CD14-positive monocyte (primary cell): ENCODE data around the gene LILRB3. TPM values are rescaled to one million over a fixed set of nuclear protein-coding genes. Genes with fewer than 3 reads are reported as not detected.
"Not testable (repeated sequence)": the region's sequence is repeated elsewhere in the genome, so short reads cannot be mapped to it uniquely, and the experiment has no call there.

Experiments used
- DNase-seq, 3 donors: peaks; one replicate each; pipeline ENCODE4 v3.0.0-alpha.2; 2011 to 2022
- H2AFZ ChIP-seq: 2 replicates; pipeline ENCODE4 v1.6.0; 2012; ENCODE audit warnings: mild to moderate bottlenecking, low read depth, low read length, inconsistent platforms; ENCODE audit not compliant: insufficient read depth, poor library complexity, severe bottlenecking
- H3K27ac ChIP-seq, 2 donors: 1 replicate in 1 of 2; 2 replicates in 1 of 2; pipeline ENCODE4 v1.5.1; 2012 to 2013; ENCODE audit warnings: low read length in 2 of 2, control low read depth in 1 of 2, inconsistent platforms in 1 of 2, low read depth in 1 of 2, mild to moderate bottlenecking in 1 of 2
- H3K27me3 ChIP-seq, 2 donors: one replicate each; pipeline versions ENCODE4 v1.6.0 to v1.6.1; 2011 to 2013; ENCODE audit warnings: low read length in 2 of 2; ENCODE audit not compliant: control insufficient read depth in 2 of 2, insufficient read depth in 2 of 2
- H3K36me3 ChIP-seq, 2 donors: replicated peaks in 1 of 2; 1 replicate in 1 of 2; 2 replicates in 1 of 2; pipeline versions ENCODE4 v1.5.1 to v1.6.1; 2012 to 2013; ENCODE audit warnings: low read length in 2 of 2, control low read depth in 1 of 2, inconsistent platforms in 1 of 2, mild to moderate bottlenecking in 1 of 2; ENCODE audit not compliant: insufficient read depth in 2 of 2, control insufficient read depth in 1 of 2
- H3K4me1 ChIP-seq, 2 donors: 1 replicate in 1 of 2; 2 replicates in 1 of 2; pipeline versions ENCODE4 v1.5.1 to v1.6.1; 2012 to 2013; ENCODE audit warnings: low read length in 2 of 2, control low read depth in 1 of 2, inconsistent platforms in 1 of 2, mild to moderate bottlenecking in 1 of 2, moderate library complexity in 1 of 2; ENCODE audit not compliant: insufficient read depth in 2 of 2, control insufficient read depth in 1 of 2
- H3K4me2 ChIP-seq: replicated peaks from 2 replicates; pipeline ENCODE3; 2012; ENCODE audit warnings: low read length, moderate library complexity, mild to moderate bottlenecking; ENCODE audit not compliant: poor library complexity, severe bottlenecking; ENCODE audit errors: extremely low read depth
- H3K4me3 ChIP-seq, 3 experiments: fragments of 200-600 bp in 1 of 3; sonication (generic) in 1 of 3; replicated peaks in 1 of 3; 1 replicate in 2 of 3; 2 replicates in 1 of 3; pipeline ENCODE4 v1.5.1; 2011 to 2013; ENCODE audit warnings: low read length in 3 of 3, mild to moderate bottlenecking in 3 of 3, control low read depth in 2 of 3, low read depth in 2 of 3, inconsistent platforms in 1 of 3, moderate library complexity in 1 of 3
- H3K79me2 ChIP-seq: 2 replicates; pipeline ENCODE4 v1.6.0; 2012; ENCODE audit warnings: mild to moderate bottlenecking, control low read depth, inconsistent platforms, low read length, moderate library complexity; ENCODE audit not compliant: insufficient read depth
- H3K9ac ChIP-seq: 2 replicates; pipeline ENCODE4 v1.6.0; 2017; ENCODE audit warnings: low read length, mild to moderate bottlenecking; ENCODE audit not compliant: insufficient read depth, poor library complexity, severe bottlenecking
- H3K9me3 ChIP-seq, 2 donors: replicated peaks in 1 of 2; 1 replicate in 1 of 2; 2 replicates in 1 of 2; pipeline versions ENCODE4 v1.5.1 to v1.6.1; 2012 to 2013; ENCODE audit warnings: low read length in 2 of 2, control low read depth in 1 of 2; ENCODE audit not compliant: control insufficient read depth in 1 of 2, insufficient read depth in 1 of 2
- H4K20me1 ChIP-seq: 2 replicates; pipeline ENCODE4 v1.6.0; 2012; ENCODE audit warnings: mild to moderate bottlenecking, low read length, control low read depth, moderate library complexity; ENCODE audit not compliant: insufficient read depth
- H3K27ac Mint-ChIP-seq, 7 donors: one replicate each; pipeline ENCODE4 v1.8.0; 2020; ENCODE audit warnings: mild to moderate bottlenecking in 7 of 7, mixed read lengths in 7 of 7, moderate library complexity in 6 of 7, inconsistent platforms in 2 of 7
- H3K27me3 Mint-ChIP-seq, 3 donors: one replicate each; pipeline ENCODE4 v1.8.0; 2021 to 2022; ENCODE audit warnings: low read depth in 3 of 3, mild to moderate bottlenecking in 3 of 3, mixed read lengths in 3 of 3, moderate library complexity in 3 of 3, inconsistent platforms in 1 of 3
- H3K36me3 Mint-ChIP-seq, 2 donors: one replicate each; pipeline ENCODE4 v1.8.0; 2020; ENCODE audit warnings: mixed read lengths in 2 of 2, inconsistent platforms in 1 of 2, mild to moderate bottlenecking in 1 of 2
- H3K4me1 Mint-ChIP-seq: one replicate; pipeline ENCODE4 v1.8.0; 2020; ENCODE audit warnings: mild to moderate bottlenecking, mixed read lengths
- H3K4me3 Mint-ChIP-seq, 2 donors: one replicate each; pipeline ENCODE4 v1.8.0; 2020; ENCODE audit warnings: mild to moderate bottlenecking in 2 of 2, mixed read lengths in 2 of 2, moderate library complexity in 1 of 2
- H3K9me3 Mint-ChIP-seq, 7 donors: one replicate each; pipeline ENCODE4 v1.8.0; 2020 to 2022; ENCODE audit warnings: mixed read lengths in 7 of 7, mild to moderate bottlenecking in 6 of 7, moderate library complexity in 6 of 7, inconsistent platforms in 2 of 7
- WGBS: methylation state at CpG from one replicate; pipeline ENCODE4 v1.1.5; 2013; ENCODE audit warnings: missing lambda C conversion rate; ENCODE audit not compliant: insufficient coverage; 5-methylcytosine and 5-hydroxymethylcytosine counted together
- intact Hi-C, 2 donors: fragments of 100-400 bp; cut with micrococcal nuclease; formaldehyde crosslinking; loops; one replicate each; pipeline versions ENCODE4 v1.15.0 to v1.15.1; 2023
- polyA minus RNA-seq: library from RNA; depleted of rRNA, polyadenylated mRNA; stranded (reverse); fragments of >200 nt; gene quantifications from 2 replicates; pipeline ENCODE4 v1.2.3, GENCODE V29; 2012
- polyA plus RNA-seq, 3 donors: library from polyadenylated mRNA; depleted of rRNA in 1 of 3; unstranded in 2 of 3; stranded (reverse) in 1 of 3; fragments of 300-500 nt in 2 of 3; fragments of >200 nt in 1 of 3; fragmentation: Illumina TruSeq in 2 of 3; gene quantifications; 1 replicate in 2 of 3; 2 replicates in 1 of 3; pipeline ENCODE4 v1.2.3, GENCODE V29; 2012 to 2021
- total RNA-seq, 12 experiments: library from RNA in 1 of 12; stranded (reverse) in 1 of 12; fragments of 120-200 nt in 1 of 12; gene quantifications; one replicate each; pipeline ENCODE4 v1.2.4 and lab custom pipeline; 2013 to 2026; ENCODE audit warnings: mixed read lengths in 6 of 12, inconsistent platforms in 1 of 12

Gene LILRB3
- 125 TPM for total RNA-seq (2013)
- polyA plus RNA-seq (100 to 1,000 TPM in 2 of 3 donors, 10 to 100 TPM in 1; 62.9 to 455 (median 104) TPM), polyA minus RNA-seq (186 and 279 TPM in 2 replicates), total RNA-seq (lab: John Stamatoyannopoulos, UW) (16.8 to 143 (median 59.9) reads per million in 11 experiments)

DNA sequence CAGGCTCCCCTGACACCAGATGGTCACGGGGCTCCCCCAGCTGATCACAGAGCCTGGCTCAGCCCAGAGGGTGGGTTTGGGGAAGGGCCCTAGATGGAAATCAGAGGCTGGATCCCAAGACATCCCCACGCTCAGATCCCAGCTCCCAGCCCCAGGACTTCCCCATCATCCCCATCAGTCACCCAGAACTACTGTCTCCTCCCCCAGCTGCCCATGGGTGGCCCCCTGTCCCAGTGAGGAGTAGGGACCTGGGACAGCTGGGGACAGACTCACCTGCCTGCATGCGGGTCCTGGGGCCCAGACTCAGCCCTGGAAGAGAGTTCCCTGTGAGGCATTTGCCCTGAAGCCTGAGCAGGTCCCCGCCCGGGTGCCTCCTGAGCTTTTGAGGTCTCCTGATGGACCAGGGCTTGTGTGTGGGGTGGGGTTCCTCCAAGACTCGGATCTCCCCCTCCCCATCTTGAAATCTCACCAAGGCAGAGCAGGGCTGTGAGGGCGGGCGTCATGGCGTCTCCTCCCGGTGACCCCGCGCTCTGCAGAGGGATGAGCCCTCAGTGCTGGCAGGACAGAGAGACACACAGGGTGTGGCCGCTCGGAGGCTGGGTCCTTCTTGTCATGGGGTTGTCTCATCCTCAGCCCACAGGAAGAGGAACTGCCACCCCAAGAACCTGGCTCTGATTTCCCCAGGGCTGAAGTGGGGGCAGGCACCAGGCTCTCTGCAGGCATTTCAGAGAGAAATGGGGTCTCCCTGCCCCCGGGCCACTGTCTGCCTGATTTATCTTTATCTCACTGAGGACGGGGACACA is at the start of gene LILRB3:
LILRB3 (minus strand) TSS at position 534 of the 803 bp plus-strand sequence; CDS start at position 503, 31 bp downstream.
- H3K9me3 Mint-ChIP-seq, H3K9me3 ChIP-seq, H3K27me3 ChIP-seq, intact Hi-C loops, H3K27me3 Mint-ChIP-seq: not testable (repeated sequence)
- H3K4me3 ChIP-seq = peak within 1 kb of the TSS; percentile 60 to 88 (median 71)
- H3K36me3 Mint-ChIP-seq = peaks cover 30 to 33% of the 10 kb centered on the region in 2 donors
- 13% methylated on average over 8 of the region's 16 CpGs for WGBS
- peaks cover 49% of the 10 kb centered on the region for H3K4me1 Mint-ChIP-seq
- H2AFZ ChIP-seq = peak within 1 kb of the TSS; percentile 29
- H3K4me1 ChIP-seq = peaks cover 53 to 60% of the 10 kb centered on the region in 2 donors
- H3K36me3 ChIP-seq = peaks cover 22% of the 10 kb centered on the region in 2 donors
- H4K20me1 ChIP-seq = peaks cover 15% of the 10 kb centered on the region
- H3K4me2 ChIP-seq = peak within 1 kb of the TSS; percentile 78
- DNase-seq = peak in 2 of 3 donors; percentile 65 to 73
- peak within 1 kb of the TSS; percentile 90 to 97 for H3K27ac ChIP-seq
- peak within 1 kb of the TSS; percentile 86 for H3K9ac ChIP-seq
- H3K79me2 ChIP-seq = peaks cover 33% of the 10 kb centered on the region
- H3K27ac Mint-ChIP-seq = peak within 1 kb of the TSS; percentile 95 to 100 (median 98)
- peak within 1 kb of the TSS; percentile 84 to 97 for H3K4me3 Mint-ChIP-seq

- H3K27ac ChIP-seq = peak overlapping the region; percentile 88 to 94
- peak overlapping the region; percentile 56 for H3K4me2 ChIP-seq
These were observed 49.4 kb upstream of the LILRB3 start for GRCh38 chr19:54272181-54272580.

DNA sequence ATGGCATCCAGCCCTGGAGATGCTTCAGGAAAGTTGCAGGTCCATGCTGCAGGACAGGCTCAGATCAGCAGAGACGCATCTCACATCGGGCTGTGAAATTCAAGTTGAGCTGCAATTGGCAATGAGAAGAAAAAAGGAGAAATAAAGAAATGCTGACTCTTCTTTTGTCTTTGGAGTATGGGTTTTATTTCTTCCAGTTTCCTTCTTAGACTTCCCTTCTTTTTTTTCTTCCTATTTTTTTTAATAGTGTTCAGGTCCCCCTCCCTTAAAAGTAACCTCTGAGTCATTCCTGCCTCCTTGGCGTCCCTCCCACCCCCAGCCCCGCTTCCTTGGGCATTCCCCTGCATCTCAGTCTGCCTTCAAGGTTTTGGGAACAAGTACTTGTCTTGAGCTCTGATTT is 48.8 kb upstream of the LILRB3 start:
- Histone ChIP-seq H3K4me1 (peaks cover 72 to 96% of the 10 kb centered on the region in 2 donors), H4K20me1 (peaks cover 21% of the 10 kb centered on the region), H3K9ac (peak overlapping the region; percentile 65), H3K27ac (peak overlapping the region; percentile 88 to 94), H3K4me2 (peak overlapping the region; percentile 56), H3K4me3 (peak overlapping the region in 2 of 3 experiments; percentile 32 to 63), H3K36me3 (peaks cover 29 to 31% of the 10 kb centered on the region in 2 donors)
- H3K4me1 Mint-ChIP-seq = peaks cover 84% of the 10 kb centered on the region
- H3K27me3 Mint-ChIP-seq, H3K9me3 Mint-ChIP-seq, H3K9me3 ChIP-seq, intact Hi-C loops, H3K27me3 ChIP-seq, H2AFZ ChIP-seq, H3K79me2 ChIP-seq: not testable (repeated sequence)
- peak overlapping the region; percentile 67 to 89 for H3K4me3 Mint-ChIP-seq
- peak; percentile 73 to 93 (median 84) for DNase-seq
- H3K27ac Mint-ChIP-seq = peak overlapping the region; percentile 98 to 100 (median 99)
- peaks cover 29 to 33% of the 10 kb centered on the region in 2 donors for H3K36me3 Mint-ChIP-seq
- no CpG with 5 or more reads among the region's 4 CpGs for WGBS

More at GRCh38 chr19:54272181-54272580, 49.4 kb upstream of the LILRB3 start:
- Mint-ChIP-seq H3K4me3 (peak overlapping the region; percentile 67 to 73), H3K27ac (peak overlapping the region; percentile 98 to 100 (median 99)), H3K4me1 (peaks cover 84% of the 10 kb centered on the region), H3K36me3 (peaks cover 35 to 39% of the 10 kb centered on the region in 2 donors)
- H3K9me3 ChIP-seq, H3K9me3 Mint-ChIP-seq, H3K79me2 ChIP-seq, H3K27me3 Mint-ChIP-seq, H3K27me3 ChIP-seq, intact Hi-C loops, H2AFZ ChIP-seq: not testable (repeated sequence)
- H3K9ac ChIP-seq = peak overlapping the region; percentile 54
- DNase-seq = peak; percentile 67 to 82 (median 75)
- WGBS = 0% methylated on average over 3 of the region's 5 CpGs
- H4K20me1 ChIP-seq = peaks cover 27% of the 10 kb centered on the region
- H3K4me1 ChIP-seq = peaks cover 74 to 97% of the 10 kb centered on the region in 2 donors
- H3K36me3 ChIP-seq = peaks cover 35 to 37% of the 10 kb centered on the region in 2 donors
- peak overlapping the region in 2 of 3 experiments; percentile 11 to 63 for H3K4me3 ChIP-seq
